ENCODE data around the gene NR2E1.

DNA sequence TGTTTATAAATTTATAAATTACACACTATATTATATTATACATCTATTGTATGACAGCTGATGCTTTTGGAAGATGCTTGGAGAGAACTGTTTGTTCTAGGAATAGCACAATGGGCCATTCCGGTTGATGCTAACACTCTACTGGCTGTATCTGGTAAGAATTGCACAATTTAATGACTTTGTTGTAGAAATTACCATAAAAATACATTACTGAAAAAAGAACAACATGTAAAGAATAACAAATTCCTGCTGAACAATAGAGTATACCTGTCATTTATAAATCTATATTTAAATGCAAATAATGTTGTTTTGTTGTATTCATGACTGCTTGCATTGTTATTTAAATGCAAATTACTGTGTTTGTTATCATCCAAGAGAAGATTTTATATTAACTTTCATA, 14.4 kb downstream of the NR2E1 start:
- TF ChIP-seq, protein P1, sequence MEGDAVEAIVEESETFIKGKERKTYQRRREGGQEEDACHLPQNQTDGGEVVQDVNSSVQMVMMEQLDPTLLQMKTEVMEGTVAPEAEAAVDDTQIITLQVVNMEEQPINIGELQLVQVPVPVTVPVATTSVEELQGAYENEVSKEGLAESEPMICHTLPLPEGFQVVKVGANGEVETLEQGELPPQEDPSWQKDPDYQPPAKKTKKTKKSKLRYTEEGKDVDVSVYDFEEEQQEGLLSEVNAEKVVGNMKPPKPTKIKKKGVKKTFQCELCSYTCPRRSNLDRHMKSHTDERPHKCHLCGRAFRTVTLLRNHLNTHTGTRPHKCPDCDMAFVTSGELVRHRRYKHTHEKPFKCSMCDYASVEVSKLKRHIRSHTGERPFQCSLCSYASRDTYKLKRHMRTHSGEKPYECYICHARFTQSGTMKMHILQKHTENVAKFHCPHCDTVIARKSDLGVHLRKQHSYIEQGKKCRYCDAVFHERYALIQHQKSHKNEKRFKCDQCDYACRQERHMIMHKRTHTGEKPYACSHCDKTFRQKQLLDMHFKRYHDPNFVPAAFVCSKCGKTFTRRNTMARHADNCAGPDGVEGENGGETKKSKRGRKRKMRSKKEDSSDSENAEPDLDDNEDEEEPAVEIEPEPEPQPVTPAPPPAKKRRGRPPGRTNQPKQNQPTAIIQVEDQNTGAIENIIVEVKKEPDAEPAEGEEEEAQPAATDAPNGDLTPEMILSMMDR (optimal IDR thresholded peaks at IDR 0.05 in 1 of 3, IDR thresholded peaks at IDR 0.05 in 1 of 3, conservative IDR thresholded peaks at IDR 0.05 in 1 of 3; ENCODE audit: extremely low read depth in 1 of 3, insufficient read depth in 2 of 3, low read length in 3 of 3): no peak
- TF ChIP-seq EZH2 (IDR thresholded peaks at IDR 0.05; ENCODE audit: low read length): no peak

Measured in keratinocyte (primary cell).